GM12878 (cell line): ENCODE measurements around the gene GGT7. TPM values are rescaled to one million over a fixed set of nuclear protein-coding genes. Genes with fewer than 3 reads are reported as not detected.

Experiments used
- ATAC-seq: fragments of 200-7000 bp; cut with Tn5 transposase; 3 replicates; pipeline ENCODE4 v1.9.1; 2020; ENCODE audit warnings: mild to moderate bottlenecking, moderate library complexity
- BruUV-seq: library from RNA; stranded (reverse); fragments of 400-500 nt; replicated peaks from 2 replicates; lab custom pipeline; 2021; lab: Mats Ljungman, UMichigan
- CTCF ChIA-PET: fragments of 300-600 bp; sonication (Branson Sonifier 250); formaldehyde crosslinking; extraction: SDS; loops from one replicate; lab custom pipeline; 2021; ENCODE audit warnings: inconsistent platforms; lab: Yijun Ruan, JAX
- POLR2A ChIA-PET: fragments of 350-600 bp; formaldehyde crosslinking; extraction: SDS; loops from one replicate; lab custom pipeline; 2021; ENCODE audit warnings: inconsistent platforms; lab: Charles Lee
- RAD21 ChIA-PET: fragments of 300-600 bp; sonication (Branson Sonifier 250); formaldehyde crosslinking; loops from one replicate; lab custom pipeline; 2023; ENCODE audit warnings: antibody characterized with exemption; ENCODE audit not compliant: unreplicated experiment; lab: Charles Lee
- SMC1A ChIA-PET: fragments of 300-600 bp; sonication (Branson Sonifier 250); formaldehyde crosslinking; loops from one replicate; lab custom pipeline; 2023; ENCODE audit not compliant: unreplicated experiment, uncharacterized antibody; lab: Charles Lee
- DNase-seq: peaks from one replicate; pipeline ENCODE4 v3.0.0-alpha.2; 2011; ENCODE audit warnings: low read depth, low spot score
- FAIRE-seq: peaks from 3 replicates; lab custom pipeline; 2011; peaks lifted over from hg19 to GRCh38; lab: Jason Lieb, UNC
- H2AFZ ChIP-seq: 2 replicates; pipeline ENCODE4 v1.6.0; 2011; ENCODE audit warnings: low read depth, low read length, control low read depth; ENCODE audit not compliant: control insufficient read depth
- H3K27ac ChIP-seq: 2 replicates; pipeline ENCODE4 v1.5.1; 2011; ENCODE audit warnings: control low read depth; ENCODE audit not compliant: control insufficient read depth, insufficient read depth
- H3K27me3 ChIP-seq, 2 experiments: replicated peaks in 1 of 2; 2 replicates each; pipeline versions ENCODE4 v1.6.0 to v1.6.1; 2011; ENCODE audit warnings: low read length in 1 of 2; ENCODE audit not compliant: control insufficient read depth in 2 of 2, insufficient read depth in 2 of 2
- H3K36me3 ChIP-seq, 2 experiments: 2 replicates each; pipeline ENCODE4 v1.5.1; 2011; ENCODE audit warnings: low read length in 1 of 2; ENCODE audit not compliant: control insufficient read depth in 2 of 2, insufficient read depth in 2 of 2
- H3K4me1 ChIP-seq: 2 replicates; pipeline ENCODE4 v1.6.1; 2011; ENCODE audit warnings: mild to moderate bottlenecking, low read length, moderate library complexity, mixed read lengths; ENCODE audit not compliant: control insufficient read depth, insufficient read depth
- H3K4me2 ChIP-seq: 2 replicates; pipeline ENCODE4 v1.6.0; 2011; ENCODE audit warnings: control low read depth; ENCODE audit not compliant: control insufficient read depth, insufficient read depth
- H3K4me3 ChIP-seq: fragments of 200-600 bp; sonication (generic); 2 replicates; pipeline ENCODE4 v1.5.1; 2016
- H3K79me2 ChIP-seq: 2 replicates; pipeline ENCODE4 v1.6.0; 2011; ENCODE audit warnings: low read length; ENCODE audit not compliant: control insufficient read depth, insufficient read depth
- H3K9ac ChIP-seq: 2 replicates; pipeline ENCODE4 v1.8.0; 2011; ENCODE audit warnings: low read length, control low read depth, mixed read lengths; ENCODE audit not compliant: control insufficient read depth, insufficient read depth
- H3K9me3 ChIP-seq: replicated peaks from 3 replicates; pipeline ENCODE4 v1.5.1; 2011; ENCODE audit warnings: mild to moderate bottlenecking, low read length; ENCODE audit not compliant: control insufficient read depth, insufficient read depth
- H4K20me1 ChIP-seq: 2 replicates; pipeline ENCODE4 v1.6.0; 2011; ENCODE audit not compliant: control insufficient read depth, insufficient read depth
- BCLAF1 ChIP-seq: fragments of 450-650 bp; IDR thresholded peaks from 2 replicates; pipeline ENCODE4 v1.6.1; 2017; ENCODE audit warnings: antibody characterized with exemption, mild to moderate bottlenecking, moderate library complexity
- BMI1 ChIP-seq: fragments of 450-650 bp; IDR thresholded peaks from 2 replicates; pipeline ENCODE4 v1.6.1; 2016; ENCODE audit warnings: mild to moderate bottlenecking, moderate library complexity, borderline replicate concordance
- CBX3 ChIP-seq: fragments of 200-600 bp; sonication (generic); IDR thresholded peaks from 2 replicates; pipeline ENCODE4 v1.6.1; 2016; ENCODE audit warnings: low read depth, borderline replicate concordance
- E4F1 ChIP-seq: fragments of 450-650 bp; IDR thresholded peaks from 2 replicates; pipeline ENCODE4 v1.6.1; 2018; ENCODE audit warnings: borderline replicate concordance, mild to moderate bottlenecking; ENCODE audit not compliant: partially characterized antibody
- EGR1 ChIP-seq, 2 experiments: IDR thresholded peaks; 1 replicate in 1 of 2; 2 replicates in 1 of 2; pipeline ENCODE4 v1.6.1; 2011 to 2012; ENCODE audit warnings: low read depth in 2 of 2, low read length in 2 of 2, borderline replicate concordance in 1 of 2, mild to moderate bottlenecking in 1 of 2, moderate library complexity in 1 of 2
- HCFC1 ChIP-seq: fragments of 150-350 bp; IDR thresholded peaks from 2 replicates; pipeline ENCODE4 v1.6.1; 2014; ENCODE audit warnings: low read length
- HDAC2 ChIP-seq: fragments of 200-600 bp; sonication (generic); IDR thresholded peaks from 2 replicates; pipeline ENCODE4 v1.6.1; 2017
- JUNB ChIP-seq: IDR thresholded peaks from 2 replicates; pipeline ENCODE4 v1.6.1; 2016; ENCODE audit warnings: antibody characterized with exemption, mild to moderate bottlenecking
- KDM1A ChIP-seq: fragments of 200-600 bp; sonication (generic); IDR thresholded peaks from 2 replicates; pipeline ENCODE4 v1.6.1; 2016; ENCODE audit warnings: borderline replicate concordance
- MAX ChIP-seq: IDR thresholded peaks from 2 replicates; pipeline ENCODE4 v1.6.1; 2012; ENCODE audit warnings: low read depth, low read length, improper control_type of control experiment
- MXI1 ChIP-seq: fragments of 150-350 bp; IDR thresholded peaks from 2 replicates; pipeline ENCODE4 v1.6.1; 2011; ENCODE audit warnings: low read depth, mild to moderate bottlenecking, inconsistent platforms, low read length, improper control_type of control experiment
- PAX5 ChIP-seq: IDR thresholded peaks from 2 replicates; pipeline ENCODE4 v1.6.1; 2011; ENCODE audit warnings: low read depth, low read length, borderline replicate concordance
- POLR2A ChIP-seq: IDR thresholded peaks from 2 replicates; pipeline ENCODE4 v1.6.1; 2011; ENCODE audit warnings: low read depth, mild to moderate bottlenecking, low read length
- SKIL ChIP-seq: fragments of 450-650 bp; IDR thresholded peaks from 2 replicates; pipeline ENCODE4 v1.6.1; 2017; ENCODE audit warnings: mild to moderate bottlenecking, low read depth, inconsistent platforms; ENCODE audit not compliant: poor library complexity, severe bottlenecking
- SMAD5 ChIP-seq: IDR thresholded peaks from 2 replicates; pipeline ENCODE4 v1.6.1; 2016; ENCODE audit warnings: antibody characterized with exemption, low read depth
- SRF ChIP-seq, 2 experiments: IDR thresholded peaks; 2 replicates each; pipeline ENCODE4 v1.6.1; 2011; ENCODE audit warnings: low read depth in 2 of 2, low read length in 2 of 2, mild to moderate bottlenecking in 1 of 2, moderate library complexity in 1 of 2
- TARDBP ChIP-seq: IDR thresholded peaks from 2 replicates; pipeline ENCODE4 v1.6.1; 2016; ENCODE audit warnings: borderline replicate concordance
- ZNF24 ChIP-seq: fragments of 450-650 bp; IDR thresholded peaks from 2 replicates; pipeline ENCODE4 v1.6.1; 2017; ENCODE audit warnings: antibody characterized with exemption, mild to moderate bottlenecking
- WGBS: methylation state at CpG from one replicate; pipeline ENCODE4 v1.1.6; 2016; ENCODE audit warnings: low lambda C conversion rate; ENCODE audit not compliant: insufficient replicate concordance, insufficient coverage; ENCODE audit errors: missing lambda C conversion rate; 5-methylcytosine and 5-hydroxymethylcytosine counted together
- in situ Hi-C: fragments of 300-500 bp; cut with MboI; formaldehyde crosslinking; loops from 9 replicates; pipeline ENCODE4 v1.14.3; 2018; ENCODE audit warnings: mixed read lengths
- intact Hi-C: fragments of 100-400 bp; cut with micrococcal nuclease; formaldehyde crosslinking; loops from one replicate; pipeline ENCODE4 v1.14.2; 2022; ENCODE audit not compliant: unreplicated experiment
- polyA plus RNA-seq, 11 experiments: library from polyadenylated mRNA; depleted of rRNA in 4 of 11; unstranded in 6 of 11; stranded (reverse) in 5 of 11; fragments of >200 nt; fragmentation: Nextera tagmentation in 4 of 11; fragmentation: Illumina TruSeq in 1 of 11; extraction: Ambion mirVana in 4 of 11; extraction: Trizol in 1 of 11; gene quantifications; 1 replicate in 1 of 11; 2 replicates in 10 of 11; pipeline versions ENCODE4 v1.2.1 to v1.2.3, GENCODE V29; 2011 to 2016; ENCODE audit warnings: inconsistent platforms in 2 of 11, missing spikeins in 2 of 11, low read depth in 1 of 11
- total RNA-seq, 4 experiments: library from RNA; depleted of rRNA in 3 of 4; stranded (reverse); fragments of >200 nt in 3 of 4; fragmentation: Illumina TruSeq in 1 of 4; extraction: Trizol in 1 of 4; gene quantifications; 2 replicates each; pipeline versions ENCODE4 v1.2.1 to v1.2.3, GENCODE V29; 2013 to 2021

GGT7 gene
- total and polyA plus RNA-seq, 10 of the 15 experiments (the other 5 are each of a cell fraction or from before 2014, with no cell fraction given) = 0.02 to 14.7 (median 5.3) TPM

- ChIA-PET RAD21 (no interaction called here), CTCF (interaction anchor here (0.7 to 1.4 kb wide), 3 partner anchors 13 to 1129 kb away, joined by 3 read pairs; no protein-coding TSS in a partner anchor), POLR2A (interaction anchor here (0.7 kb wide), 1 partner anchor 175 kb away, joined by 5 read pairs; no protein-coding TSS in a partner anchor), SMC1A (interaction anchor here (0.9 to 1.6 kb wide), 2 partner anchors 12 to 61 kb away, joined by 3 to 4 read pairs; partner anchors contain the start of gene ACSS2)
- 63% methylated on average over 1 of the region's 1 CpG for WGBS
- in situ Hi-C loops = no loop called here
- DNase-seq (no peak), FAIRE-seq (no peak), ATAC-seq (no peak)
- Histone ChIP-seq H3K9me3 (no peaks in the 10 kb centered on the region), H3K27me3 (no peaks in the 10 kb centered on the region), H3K4me1 (peaks cover 26% of the 10 kb centered on the region; the same call in 1 of the 2 replicates), H3K4me3 (no peak overlapping the region), H3K9ac (no peak overlapping the region), H3K79me2 (no peaks in the 10 kb centered on the region), H4K20me1 (no peaks in the 10 kb centered on the region), H2AFZ (no peak overlapping the region; the same call in 1 of the 2 replicates), H3K36me3 (no peaks in the 10 kb centered on the region), H3K27ac (no peak overlapping the region; the same call in 1 of the 2 replicates), H3K4me2 (no peak overlapping the region)
- TF ChIP-seq SKIL (no peak), KDM1A (no peak), HCFC1 (no peak), MXI1 (no peak), E4F1 (no peak), HDAC2 (no peak), POLR2A (no peak), PAX5 (no peak), SRF (IDR thresholded peaks at IDR 0.05; ENCODE audit: low read depth in 2 of 2, low read length in 2 of 2) (no peak), BMI1 (no peak), BCLAF1 (no peak), JUNB (no peak), EGR1 (IDR thresholded peaks at IDR 0.05; ENCODE audit: borderline replicate concordance in 1 of 2, low read depth in 2 of 2, low read length in 2 of 2) (no peak), SMAD5 (no peak), CBX3 (no peak), MAX (no peak), TARDBP (no peak), ZNF24 (no peak)
- BruUV-seq = no TSS peak
- intact Hi-C loops = no loop called here
These were observed 15.8 kb upstream of the GGT7 start for GRCh38 chr20:34888468-34888867.
